GM19043 (cell line): Measurements from ENCODE around the gene ZNF629.

Source experiments
- ATAC-seq: cut with Tn5 transposase; IDR thresholded peaks from one replicate; pipeline ENCODE4 v1.9.1; 2021; ENCODE audit warnings: low read depth; ENCODE audit not compliant: unreplicated experiment

ZNF629 gene

DNA sequence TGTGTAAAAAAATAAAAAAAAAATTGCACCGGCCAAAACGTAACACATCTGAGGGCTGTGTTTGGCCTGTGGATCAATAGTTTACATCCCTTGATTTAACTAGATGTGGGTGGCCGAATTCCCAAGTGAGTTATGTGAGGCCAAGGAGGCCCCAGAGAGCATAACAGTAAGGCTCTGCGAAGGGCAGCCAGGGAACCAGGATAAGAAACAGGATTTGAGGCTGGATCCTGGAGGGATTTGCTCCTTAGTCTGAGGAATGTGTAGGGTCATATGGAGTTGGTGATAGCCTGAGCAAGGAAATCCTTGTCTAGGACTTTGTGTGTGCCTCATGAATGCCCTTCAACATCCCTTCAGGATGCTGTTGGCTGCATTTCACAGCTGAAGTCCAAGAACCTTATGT, 36.8 kb downstream of the ZNF629 start:
- ATAC-seq, result no peak

DNA sequence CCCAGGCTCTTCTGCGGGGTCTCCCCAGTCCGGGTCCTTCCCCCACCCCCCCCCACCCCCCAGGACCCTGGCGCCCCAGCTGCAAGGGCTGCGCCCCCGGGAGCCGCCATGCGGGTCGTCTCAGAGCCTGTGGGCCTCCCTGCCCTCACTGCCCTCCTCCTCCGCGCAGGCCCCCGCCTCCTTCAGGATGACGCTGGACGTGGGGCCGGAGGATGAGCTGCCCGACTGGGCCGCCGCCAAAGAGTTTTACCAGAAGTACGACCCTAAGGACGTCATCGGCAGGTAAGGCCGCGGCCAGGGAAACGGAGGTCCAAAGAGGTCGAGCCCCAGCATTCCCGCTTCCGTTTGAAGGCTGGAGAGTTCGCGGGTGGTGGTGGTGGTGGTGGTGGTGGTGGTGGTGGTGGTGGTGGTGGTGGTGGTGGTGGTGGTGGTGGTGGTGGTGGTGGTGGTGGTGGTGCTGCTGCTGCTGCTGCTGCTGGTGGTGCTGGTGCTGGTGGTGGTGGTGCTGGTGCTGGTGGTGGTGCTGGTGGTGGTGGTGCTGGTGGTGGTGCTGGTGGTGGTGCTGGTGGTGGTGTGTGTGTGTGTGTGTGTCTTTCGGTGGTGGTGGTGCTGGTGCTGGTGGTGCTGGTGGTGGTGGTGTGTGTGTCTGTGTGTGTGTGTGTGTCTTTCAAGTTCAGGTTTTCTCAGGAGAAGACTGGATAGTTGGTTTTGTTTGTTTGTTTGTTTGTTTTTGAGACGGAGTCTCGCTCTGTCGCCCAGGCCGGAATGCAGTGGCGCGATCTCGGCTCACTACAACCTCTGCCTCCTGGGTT, 38.2 kb downstream of the ZNF629 start:
- no peak for ATAC-seq

DNA sequence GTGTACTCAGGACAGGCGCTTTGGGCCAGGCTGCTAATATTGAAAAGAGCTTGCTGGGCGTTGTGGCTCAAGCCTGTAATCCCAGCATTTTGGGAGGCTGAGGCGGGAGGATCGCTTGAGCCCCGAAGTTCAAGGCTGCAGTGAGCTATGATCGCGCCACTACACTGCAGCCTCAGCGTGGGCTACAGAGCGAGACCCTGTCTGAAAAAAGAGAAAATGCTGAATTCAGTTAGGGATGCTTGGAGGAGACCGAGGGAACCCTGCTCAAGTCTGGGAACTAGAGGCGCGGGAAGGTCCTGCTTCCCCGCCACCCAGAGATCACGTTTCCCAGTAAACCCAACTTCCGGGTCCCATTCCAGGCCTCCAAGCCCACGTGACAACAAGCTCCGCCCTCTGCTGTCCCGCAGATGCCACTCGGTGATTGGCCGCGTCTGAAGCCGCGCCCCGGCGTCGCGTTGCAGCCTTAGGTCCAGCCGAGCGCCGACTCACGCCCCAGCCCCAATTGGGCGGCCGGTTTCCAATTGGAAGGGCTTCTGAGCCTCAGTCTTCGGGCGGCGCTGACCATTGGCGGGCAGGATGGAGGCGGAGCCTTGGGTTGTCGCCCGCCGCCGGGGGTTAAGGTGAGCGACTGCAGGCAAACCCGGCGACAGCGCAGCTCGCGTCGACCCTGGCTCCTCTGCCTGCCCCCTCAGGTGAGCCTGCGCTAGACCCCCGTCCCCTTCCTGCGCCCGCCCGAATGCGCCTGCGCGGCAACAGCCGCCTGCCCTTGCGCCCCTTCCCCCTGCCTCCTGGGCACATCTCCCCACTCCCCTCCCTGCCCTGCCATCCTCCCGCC, 39.0 kb downstream of the ZNF629 start, which contains the start of gene PHKG2:
Gene PHKG2, plus strand, starts transcription at position 627 of the 835 bp plus-strand sequence. CDS start 396 bp downstream, outside the sequence.
- ATAC-seq, result peak; percentile 97

DNA sequence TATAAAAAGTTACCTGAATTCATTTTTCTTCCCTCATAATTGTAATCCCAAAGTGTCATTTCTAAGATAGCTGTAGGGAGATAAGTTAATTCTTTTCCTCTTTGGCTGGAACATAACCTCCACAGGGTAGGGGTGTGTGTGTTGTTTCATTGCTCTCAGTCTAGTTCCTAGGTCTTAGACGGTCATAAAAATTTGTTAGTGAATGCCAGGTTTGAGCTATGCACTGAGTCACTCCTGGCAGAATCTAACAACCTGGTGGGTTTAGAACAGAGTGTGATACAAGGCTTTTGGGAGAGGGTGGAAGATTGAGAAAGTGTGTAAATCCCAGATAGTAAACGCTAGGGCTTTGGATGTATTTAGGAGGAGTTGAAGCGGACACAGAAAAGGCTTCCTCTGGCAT, 39.7 kb downstream of the ZNF629 start:
- no peak for ATAC-seq

DNA sequence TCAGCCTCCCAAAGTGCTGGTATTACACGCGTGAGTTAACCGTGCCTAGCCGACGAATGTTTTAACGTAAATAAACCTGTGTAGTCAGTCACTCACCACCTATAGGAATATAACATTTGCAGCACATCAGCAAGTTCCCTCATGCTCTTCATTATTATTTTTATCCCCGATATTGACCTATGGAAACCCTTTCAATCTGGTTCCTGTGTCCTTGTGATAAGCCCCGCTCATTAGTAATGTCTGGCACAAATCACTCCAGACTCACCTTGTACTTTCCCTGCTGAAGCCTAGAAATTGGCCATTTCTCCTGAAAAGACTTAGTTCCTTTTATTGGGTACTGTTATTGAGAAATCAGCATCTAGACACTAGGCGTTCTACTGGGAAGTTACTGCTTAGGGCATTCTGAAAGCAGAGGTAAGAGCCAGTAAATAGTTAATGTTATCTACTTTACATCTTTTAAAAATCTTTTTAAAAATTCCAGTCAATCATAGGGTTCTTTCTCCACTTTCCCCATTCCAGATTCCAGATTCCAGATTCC, 40.3 kb downstream of the ZNF629 start:
- no peak for ATAC-seq

DNA sequence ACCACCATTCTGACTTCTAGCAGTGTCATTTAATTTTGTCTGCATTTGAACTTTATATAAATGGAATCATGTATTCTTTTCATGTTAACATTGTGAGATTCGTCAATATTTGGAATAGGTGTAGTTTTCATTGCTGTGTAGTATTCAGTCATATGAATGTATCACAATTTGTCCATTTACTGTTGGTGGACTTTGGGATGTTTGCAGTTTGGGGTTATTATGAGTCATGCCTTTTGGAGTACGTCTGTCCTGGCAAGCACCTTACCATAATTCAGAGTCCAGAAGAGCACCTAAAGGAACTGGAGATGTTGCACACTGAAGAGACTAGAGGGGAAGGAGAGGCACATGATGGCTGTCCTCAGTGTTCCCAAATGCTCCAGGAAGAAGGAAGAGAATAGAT, 41.9 kb downstream of the ZNF629 start:
- ATAC-seq, result no peak

DNA sequence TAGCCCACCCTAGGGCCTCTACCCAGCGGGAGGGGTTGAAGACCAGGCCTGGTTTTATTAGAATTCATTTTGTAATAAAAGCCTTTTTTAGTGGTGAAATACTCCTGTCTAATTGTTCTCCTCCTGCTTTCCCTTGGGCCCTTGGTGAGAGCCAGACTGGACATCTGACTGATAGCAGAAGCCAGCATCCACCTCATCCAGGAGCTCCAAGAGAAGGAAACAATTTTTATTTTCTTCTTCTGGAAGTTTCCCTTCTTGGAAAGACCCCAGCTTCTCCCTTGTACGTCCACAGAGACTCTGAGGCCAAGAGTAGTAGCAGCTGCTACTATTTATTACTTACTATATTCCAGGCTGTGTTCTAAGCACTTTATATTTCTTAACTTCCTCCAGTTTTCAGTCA, 42.8 kb downstream of the ZNF629 start:
- no peak for ATAC-seq

DNA sequence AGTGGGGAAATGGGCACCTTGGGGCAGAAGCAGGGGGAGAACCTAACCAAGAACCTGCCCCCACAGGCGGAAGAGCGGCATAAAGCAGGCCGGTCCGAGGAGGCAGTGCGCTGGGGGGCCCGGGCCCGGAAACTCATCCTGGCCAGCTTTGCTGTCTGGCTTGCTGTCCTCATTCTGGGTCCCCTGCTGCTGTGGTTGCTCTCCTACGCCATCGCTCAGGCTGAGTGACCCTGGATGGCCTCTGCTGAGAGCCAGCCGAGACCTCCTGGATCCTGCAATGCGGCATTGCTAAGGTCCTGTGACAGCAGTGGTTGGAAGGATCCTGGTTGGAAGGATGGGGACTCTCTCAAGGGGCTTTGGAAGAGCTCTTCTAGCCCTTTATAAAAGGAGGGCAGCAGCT, 43.3 kb downstream of the ZNF629 start:
- ATAC-seq, result no peak

DNA sequence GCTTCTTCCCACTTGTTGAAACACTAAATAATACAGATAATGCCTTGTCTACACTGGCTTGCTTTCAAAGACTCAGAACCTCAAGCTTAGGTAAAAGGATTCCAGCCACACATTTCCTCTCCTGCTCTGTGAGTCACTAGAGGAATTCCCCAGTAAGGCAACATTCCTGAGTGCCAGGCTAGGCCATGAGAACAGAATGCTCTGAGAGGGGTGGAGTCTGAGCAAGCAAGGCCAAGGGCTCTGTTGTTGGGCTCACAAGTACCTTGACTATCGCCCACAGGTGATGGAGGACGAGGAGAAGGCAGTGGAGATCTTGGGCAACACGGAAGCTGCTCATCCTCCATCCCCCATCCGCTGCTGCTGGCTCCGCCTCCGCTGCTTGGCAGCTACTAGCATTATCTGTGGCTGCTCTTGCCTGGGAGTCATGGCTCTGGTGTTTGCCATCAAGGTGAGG, 45.5 kb downstream of the ZNF629 start:
- no peak for ATAC-seq

DNA sequence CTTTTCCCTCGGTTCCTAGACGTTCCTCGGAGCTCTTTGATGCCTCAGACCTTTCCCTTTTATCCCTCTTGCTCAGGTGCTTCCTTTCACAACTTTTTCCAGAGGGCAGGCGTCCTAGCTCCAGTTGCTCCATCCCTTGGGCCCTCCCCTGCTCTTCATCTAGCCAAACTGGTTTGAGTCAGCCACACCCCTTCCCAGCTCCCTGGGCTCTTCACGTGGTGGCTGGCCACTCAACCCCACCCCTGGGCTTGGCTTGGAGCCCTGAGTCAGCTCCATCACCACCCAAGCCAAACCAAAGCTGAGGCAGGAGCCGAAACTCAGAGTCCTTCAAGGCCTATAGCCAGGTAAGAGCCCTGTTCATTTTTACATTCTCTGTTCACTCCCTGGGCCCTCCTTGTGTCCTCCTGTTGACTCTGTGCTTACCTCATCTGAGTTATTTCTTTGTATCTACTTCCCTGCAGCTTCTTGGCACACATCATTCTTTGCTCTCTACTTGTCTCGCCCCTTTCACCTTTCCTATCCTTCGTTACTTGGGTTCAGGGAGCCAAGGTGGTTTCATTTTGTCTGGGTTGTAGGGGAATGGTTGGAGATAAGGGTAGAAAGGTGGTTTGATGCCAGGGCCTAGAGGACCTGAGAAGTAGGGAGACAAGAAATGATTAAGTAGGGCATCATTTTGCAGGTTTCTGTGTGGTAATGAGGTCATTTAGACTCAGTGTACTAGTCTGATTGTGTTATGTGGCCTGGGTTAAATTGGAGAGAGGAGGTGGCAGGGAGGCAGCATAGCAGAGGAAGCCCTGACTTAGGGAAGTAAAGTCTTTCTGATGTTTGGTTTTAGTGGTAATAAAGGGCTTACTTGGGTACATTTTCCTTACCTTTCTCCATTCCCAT, 46.4 kb downstream of the ZNF629 start:
- ATAC-seq, result no peak

DNA sequence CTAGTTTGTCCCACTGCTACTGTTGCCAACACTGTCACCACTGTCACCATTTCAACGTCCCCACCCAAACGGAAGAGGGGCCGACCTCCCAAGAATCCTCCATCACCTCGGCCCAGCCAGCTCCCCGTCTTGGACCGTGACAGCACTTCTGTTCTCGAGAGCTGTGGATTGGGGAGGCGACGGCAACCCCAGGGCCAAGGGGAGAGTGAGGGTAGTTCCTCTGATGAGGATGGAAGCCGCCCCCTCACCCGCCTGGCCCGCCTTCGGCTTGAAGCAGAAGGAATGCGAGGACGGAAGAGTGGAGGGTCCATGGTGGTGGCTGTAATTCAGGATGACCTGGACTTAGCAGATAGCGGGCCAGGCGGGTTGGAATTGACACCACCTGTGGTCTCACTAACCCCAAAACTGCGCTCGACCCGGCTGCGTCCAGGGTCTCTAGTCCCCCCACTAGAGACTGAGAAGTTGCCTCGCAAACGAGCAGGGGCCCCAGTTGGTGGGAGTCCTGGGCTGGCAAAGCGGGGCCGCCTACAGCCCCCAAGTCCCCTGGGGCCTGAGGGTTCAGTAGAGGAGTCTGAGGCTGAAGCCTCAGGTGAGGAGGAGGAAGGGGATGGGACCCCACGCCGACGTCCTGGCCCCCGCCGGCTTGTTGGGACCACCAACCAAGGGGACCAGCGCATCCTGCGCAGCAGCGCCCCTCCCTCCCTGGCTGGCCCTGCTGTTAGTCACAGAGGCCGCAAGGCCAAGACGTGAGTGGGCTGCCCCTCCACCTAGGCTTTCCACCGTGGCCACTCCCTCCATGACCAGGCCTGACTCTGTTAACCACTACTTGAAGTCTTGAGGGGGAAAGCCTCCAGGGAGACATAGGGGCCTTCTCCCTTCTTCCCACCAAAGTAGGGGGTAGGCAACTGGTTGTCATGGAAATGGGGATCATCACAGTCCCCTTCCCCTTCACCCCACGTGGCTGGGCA, 47.7 kb downstream of the ZNF629 start:
- no peak for ATAC-seq

DNA sequence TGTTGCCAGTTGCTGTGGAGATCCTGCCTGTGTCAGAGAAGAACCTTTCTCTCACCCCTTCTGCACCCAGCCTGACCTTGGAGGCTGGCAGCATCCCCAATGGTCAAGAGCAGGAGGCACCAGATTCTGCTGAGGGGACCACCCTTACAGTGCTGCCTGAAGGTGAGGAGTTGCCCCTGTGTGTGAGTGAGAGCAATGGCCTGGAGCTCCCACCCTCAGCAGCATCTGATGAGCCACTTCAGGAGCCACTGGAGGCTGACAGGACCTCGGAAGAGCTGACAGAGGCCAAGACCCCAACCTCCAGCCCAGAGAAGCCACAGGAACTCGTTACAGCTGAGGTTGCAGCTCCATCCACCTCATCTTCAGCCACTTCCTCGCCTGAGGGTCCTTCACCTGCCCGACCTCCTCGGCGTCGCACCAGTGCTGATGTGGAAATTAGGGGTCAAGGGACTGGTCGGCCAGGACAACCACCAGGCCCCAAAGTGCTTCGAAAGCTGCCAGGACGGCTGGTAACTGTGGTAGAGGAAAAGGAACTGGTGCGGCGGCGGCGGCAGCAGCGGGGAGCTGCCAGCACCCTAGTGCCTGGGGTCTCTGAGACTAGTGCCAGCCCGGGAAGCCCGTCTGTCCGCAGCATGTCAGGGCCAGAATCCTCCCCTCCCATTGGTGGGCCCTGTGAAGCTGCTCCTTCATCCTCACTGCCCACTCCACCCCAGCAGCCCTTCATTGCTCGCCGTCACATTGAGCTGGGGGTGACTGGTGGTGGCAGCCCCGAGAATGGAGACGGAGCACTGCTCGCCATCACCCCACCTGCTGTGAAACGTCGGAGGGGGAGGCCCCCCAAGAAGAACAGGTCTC, 49.0 kb downstream of the ZNF629 start:
- ATAC-seq, result no peak

DNA sequence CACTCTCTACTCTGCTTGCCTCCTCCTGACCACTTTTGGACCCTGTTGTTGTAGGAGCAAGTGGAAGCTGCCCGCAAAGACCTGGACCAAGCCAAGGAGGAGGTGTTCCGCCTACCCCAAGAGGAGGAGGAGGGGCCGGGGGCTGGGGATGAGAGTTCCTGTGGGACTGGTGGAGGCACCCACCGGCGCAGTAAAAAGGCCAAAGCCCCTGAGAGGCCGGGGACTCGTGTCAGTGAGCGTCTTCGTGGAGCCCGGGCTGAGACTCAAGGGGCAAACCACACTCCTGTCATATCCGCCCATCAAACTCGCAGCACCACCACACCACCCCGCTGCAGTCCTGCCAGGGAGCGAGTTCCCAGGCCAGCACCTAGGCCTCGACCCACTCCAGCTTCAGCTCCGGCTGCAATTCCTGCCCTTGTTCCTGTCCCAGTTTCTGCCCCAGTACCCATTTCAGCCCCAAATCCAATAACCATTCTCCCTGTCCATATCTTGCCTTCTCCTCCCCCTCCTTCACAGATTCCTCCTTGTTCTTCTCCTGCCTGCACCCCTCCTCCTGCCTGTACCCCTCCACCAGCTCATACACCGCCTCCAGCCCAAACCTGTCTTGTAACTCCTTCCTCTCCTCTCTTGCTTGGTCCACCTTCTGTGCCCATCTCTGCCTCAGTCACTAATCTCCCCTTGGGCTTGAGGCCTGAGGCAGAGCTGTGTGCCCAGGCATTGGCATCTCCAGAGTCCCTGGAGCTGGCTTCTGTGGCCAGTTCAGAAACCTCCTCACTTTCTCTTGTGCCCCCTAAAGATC, 49.8 kb downstream of the ZNF629 start:
- ATAC-seq, result no peak

DNA sequence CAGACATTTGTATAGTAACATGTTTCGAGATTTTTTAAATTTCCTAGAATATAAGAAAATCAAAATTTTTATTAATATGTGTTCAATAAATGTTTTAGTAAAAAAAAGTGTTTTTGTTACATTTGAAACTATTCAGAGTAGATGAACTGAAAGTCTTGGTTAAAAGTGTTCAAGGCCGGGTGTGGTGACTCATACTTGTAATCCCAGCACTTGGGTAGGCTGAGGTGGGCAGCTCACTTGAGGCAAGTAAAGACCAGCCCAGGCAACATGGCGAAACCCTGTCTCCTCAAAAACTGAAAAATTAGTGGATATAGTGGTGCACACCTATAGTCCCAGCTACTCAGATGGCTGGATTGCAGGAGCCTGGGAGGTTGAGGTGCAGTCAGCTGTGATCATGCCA, 55.6 kb downstream of the ZNF629 start:
- ATAC-seq, result no peak

DNA sequence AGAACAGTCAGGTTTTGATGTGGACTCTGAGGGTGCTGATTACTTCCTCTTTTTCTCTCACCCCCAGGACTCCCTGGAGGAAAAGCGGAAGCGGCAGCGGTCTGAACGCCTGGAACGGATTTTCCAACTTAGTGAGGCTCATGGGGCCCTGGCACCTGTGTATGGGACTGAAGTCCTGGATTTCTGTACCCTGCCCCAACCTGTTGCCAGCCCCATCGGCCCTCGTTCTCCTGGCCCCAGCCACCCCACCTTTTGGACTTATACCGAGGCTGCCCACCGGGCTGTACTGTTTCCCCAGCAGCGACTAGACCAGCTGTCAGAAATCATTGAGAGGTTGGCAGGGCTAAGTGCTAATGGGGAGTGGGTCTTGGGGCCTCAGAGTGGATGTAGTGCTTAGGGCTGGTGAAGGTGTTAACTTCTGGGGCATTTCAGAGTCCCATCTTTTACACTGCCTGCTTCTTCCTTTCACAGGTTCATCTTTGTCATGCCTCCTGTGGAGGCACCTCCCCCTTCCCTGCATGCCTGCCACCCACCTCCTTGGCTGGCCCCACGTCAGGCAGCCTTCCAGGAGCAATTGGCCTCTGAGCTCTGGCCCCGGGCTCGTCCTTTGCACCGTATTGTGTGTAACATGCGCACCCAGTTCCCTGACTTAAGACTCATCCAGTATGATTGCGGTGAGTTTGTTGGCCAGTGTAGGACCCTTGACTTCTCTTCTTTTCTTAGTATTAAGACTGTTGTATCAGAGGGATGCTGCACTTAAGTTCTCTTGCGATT, 57.9 kb downstream of the ZNF629 start:
- no peak for ATAC-seq
